RPMI7951 (cell line): Measurements from ENCODE around the gene KCNK1. TPM values are rescaled to one million over a fixed set of nuclear protein-coding genes. Genes with fewer than 3 reads are reported as not detected.

Source experiments
- DNase-seq: peaks from one replicate; pipeline ENCODE4 v3.0.0-alpha.2; 2012; ENCODE audit warnings: low read depth
- total RNA-seq: library from RNA; depleted of rRNA; stranded (reverse); fragments of >200 nt; shearing (Covaris generic); gene quantifications from 2 replicates; pipeline ENCODE4 v1.2.3, GENCODE V29; 2014; rRNA removed

Gene KCNK1
- total RNA-seq = 0.12 TPM in 1 of 2 replicates, not detected in the other

GRCh38 chr1:233613252-233614172 lies at the start of gene KCNK1:
Gene KCNK1, plus strand, starts transcription at chr1:233614106. Its CDS starts 66 bp downstream, at chr1:233614172.
- no peak for DNase-seq

DNA sequence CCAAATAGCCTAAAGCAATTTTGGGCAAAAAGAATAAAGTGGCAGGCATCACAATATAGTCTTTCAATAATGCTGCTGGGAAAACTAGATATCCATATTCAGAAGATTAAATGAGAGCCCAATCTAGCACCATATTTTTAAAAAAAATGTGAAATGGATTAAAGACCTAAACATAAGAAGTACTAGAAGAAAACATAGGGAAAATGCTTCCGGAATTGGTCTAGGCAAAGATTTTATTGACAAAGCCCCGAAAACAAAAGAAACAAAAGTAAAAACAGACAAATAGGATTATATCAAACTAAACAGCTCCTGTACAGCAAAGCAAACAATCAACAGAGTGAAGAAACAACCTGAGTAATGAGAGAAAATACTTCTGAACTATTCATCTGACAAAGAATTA lies 48.6 kb upstream of the KCNK1 start:
- DNase-seq = no peak

DNA sequence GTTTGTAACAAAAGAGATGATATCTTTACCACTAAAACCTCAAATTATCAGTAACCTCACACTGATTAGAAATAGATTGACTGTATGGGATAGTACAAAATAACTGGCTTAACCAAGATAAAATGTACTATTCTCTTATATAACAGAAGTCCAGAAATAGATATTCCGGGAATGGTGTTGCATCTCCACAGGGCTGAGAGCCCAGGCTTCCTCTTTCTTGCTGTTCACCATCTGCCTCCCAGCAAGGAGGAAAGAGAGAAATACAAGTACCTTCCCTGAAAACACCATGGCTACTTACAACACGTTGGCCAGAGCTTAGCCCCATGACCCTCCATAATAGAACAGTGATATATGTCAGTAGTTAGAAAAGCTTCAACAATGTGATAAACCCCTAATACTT lies 47.0 kb upstream of the KCNK1 start:
- DNase-seq = no peak

DNA sequence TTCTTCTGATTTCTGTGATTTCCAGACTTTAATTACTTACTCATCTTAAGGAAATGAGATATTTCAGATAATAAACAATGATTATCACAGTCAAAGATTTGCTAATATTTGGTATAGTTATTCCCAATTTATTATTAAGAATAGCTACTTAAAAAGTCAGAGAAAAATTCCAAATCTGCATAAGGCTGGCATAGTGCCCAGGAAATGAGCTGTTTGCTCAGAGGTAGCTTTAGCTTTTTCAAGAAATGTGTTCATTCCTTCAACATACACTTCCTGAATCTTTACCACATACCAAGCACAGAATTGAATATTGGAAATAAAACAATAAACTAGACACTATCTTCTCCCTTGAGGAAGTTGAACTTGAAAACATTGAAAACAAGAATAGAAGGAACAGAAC lies 44.3 kb upstream of the KCNK1 start:
- no peak for DNase-seq

DNA sequence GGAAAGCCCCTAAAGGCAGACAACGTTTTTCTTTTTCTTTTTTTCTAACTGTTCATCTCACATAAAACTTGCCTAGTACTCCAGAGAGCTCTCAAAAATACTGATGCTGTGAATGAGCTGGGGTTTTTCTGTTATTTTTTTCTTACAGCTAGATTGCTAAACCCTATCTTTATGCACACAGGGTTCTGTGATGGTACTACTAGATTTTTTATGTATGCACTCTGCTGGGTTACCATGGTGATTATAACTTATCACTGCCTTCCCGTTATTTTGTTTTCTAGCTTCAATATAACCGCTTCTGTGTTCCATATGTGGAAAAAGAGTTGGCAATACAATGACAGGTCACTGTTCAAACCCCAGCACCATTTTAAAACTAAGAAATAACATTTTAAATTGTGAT lies 43.7 kb upstream of the KCNK1 start:
- DNase-seq = no peak

- no peak for DNase-seq
These were observed 43.2 kb upstream of the KCNK1 start for GRCh38 chr1:233570706-233571105.

DNA sequence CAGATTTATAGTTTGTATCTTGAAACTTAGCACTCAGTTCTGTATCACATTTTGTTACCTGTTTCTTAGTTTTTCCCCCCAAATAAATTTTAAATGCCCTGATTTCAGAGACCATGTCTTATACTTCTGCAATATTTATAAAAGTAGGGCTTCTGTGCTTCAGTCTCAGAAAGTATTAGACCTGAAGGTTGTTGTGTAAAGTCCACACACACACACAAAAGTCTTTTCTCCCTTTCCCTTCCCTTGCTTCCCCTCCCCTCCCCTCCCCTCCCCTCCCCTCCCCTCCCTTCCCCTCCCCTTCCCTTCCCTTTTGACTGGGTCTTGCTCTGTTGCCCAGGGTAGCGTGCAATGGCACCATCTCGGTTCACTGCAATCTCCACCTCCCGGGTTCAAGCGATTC lies 41.0 kb upstream of the KCNK1 start:
- DNase-seq = no peak

DNA sequence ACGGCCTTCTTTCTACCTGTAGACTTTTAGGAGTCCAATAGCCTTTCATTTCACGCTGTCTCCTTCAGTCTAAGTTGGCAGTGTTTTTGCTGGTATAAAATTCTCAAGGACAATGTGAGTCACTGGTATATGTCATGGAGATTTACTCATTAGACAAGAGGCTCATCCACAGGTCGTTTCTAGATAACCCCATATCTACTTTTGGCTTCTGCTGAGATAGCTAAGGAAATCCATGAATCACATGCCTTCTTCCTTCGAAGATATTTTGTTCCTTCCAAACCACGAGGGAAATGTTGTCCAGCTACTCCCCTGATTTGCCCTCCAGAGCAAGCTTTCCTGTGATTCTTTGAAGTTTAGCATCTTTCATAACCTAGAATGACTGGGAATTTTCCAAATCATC lies 38.5 kb upstream of the KCNK1 start:
- DNase-seq = no peak

- DNase-seq = no peak
These were observed 31.5 kb upstream of the KCNK1 start for GRCh38 chr1:233582439-233582838.

GRCh38 chr1:233584376-233584775 lies 29.5 kb upstream of the KCNK1 start:
- no peak for DNase-seq

GRCh38 chr1:233584931-233585330 lies 29.0 kb upstream of the KCNK1 start:
- no peak for DNase-seq

GRCh38 chr1:233586301-233586700 lies 27.6 kb upstream of the KCNK1 start:
- DNase-seq = no peak

- DNase-seq = no peak
These were observed 26.7 kb upstream of the KCNK1 start for GRCh38 chr1:233587196-233587595.

DNA sequence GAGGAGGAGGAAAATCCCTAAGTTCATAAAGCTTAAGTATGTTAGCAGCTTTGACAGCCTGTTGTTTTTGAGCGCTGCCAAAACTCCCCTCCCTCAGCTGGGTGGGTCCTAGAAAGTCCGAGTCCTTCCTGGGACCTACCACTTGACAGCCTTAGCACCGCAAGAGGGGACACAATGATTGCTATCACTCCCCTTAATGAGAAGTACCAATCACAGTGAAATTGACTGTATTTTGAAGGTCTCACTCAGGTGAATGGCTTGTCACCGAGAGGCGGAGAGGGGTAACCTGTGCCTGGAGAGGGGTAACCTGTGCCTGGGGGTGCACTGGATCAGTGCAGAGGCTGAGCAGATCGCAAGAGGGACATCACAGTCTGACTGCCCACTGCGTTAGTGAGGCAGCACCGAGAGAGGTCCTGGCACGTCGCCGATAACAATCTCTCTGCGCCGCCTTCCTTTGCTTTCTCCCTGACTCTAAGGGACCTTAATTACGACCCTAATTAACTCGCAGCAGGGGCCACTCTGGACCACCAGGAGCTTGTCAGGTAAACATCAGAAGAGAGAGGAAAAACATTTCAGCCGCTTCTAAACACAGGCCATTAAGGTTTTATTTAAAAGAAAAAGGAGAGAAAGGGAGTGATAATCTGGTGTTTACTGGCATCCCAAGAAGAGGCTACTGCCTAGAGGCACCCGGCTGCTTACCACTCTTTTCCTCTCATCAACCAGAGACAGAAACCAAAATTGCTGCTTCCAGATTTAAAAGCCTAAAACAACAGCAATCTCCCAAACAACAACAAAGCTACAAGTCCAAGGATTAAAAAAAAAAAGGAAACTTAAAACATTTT lies 25.7 kb upstream of the KCNK1 start:
- DNase-seq = no peak

DNA sequence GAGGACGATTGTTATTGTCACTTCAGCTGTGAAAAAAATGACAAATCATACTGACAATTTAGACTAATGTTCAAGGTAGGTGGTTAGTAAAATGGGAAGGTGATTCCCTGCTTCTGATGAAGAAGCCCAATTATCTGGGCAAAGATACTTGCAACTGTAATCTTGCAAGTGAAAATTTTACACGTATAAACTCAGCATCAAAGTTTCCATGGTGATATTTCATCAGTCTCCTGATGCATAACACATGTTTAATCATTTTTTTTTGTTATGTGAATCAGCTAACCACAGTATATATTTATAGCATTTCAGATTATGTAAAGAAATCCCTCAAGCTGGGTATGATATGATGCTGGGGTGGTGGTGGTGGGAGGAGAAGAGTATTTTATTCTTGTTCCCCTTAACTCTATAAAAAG lies 16.4 kb upstream of the KCNK1 start:
- DNase-seq = no peak

GRCh38 chr1:233598891-233599541 lies 14.9 kb upstream of the KCNK1 start:
- no peak for DNase-seq

DNA sequence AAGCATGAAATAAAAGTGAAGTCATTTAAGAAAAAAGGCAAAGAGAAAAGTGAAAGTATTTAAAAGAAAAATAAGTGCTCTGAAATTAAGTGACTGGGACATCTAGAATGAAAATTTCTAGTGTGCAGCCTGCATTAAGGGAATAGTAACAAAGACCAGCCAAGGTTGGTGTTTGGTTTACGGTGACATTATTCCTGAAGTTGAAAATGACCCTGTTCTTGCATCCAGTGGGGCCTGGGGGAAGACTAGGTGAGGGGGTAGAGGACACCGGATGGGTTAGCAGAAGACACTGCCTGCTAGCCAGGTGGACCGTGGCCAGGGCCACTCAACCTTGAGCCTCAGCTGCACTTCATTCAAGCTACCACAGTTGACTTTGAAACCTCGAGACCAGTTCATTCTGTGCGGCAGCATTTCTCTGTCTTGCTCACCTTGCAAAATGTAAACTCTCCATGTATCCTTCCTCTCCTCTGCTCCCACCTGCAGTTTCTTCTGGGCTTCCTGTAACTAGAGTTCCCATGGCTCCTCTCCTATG lies 14.3 kb upstream of the KCNK1 start:
- DNase-seq = no peak

DNA sequence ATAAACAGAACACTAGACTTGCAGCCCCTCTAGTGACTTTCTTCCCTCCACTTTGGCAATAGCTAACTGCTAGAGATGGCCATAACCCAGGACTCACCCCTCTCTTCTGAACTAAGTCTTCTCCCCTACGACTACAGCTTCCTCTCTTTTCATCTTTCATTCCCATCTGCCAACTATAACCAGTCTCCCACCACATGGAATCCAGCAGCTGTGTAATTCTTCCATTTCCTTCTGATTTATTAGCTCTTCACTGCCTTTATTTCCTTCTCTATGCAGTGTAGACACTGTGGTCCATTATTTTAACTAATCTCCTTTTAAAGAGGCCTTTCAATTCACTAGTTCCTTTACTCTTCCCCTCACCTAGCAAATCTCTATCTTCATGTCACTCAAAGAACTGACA lies 13.4 kb upstream of the KCNK1 start:
- DNase-seq = no peak

DNA sequence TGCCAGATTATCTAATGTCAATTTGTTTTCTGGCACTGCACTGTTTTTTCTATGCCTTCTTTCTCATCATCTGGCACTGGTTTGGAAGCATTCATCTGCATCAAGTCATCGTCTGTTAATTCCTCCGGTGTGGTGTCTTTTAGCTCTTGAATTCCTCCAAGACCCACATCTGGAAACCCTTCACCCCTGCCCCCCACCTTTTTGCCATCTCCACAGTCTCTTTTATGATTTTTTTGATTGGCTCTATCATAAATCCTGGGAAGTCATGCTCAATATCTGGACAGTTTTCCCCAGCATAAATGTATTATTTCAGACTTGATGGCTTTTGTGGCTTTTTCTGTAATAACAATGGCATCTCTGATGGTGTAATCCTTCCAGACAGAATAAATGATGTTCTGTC lies 10.4 kb upstream of the KCNK1 start:
- no peak for DNase-seq

DNA sequence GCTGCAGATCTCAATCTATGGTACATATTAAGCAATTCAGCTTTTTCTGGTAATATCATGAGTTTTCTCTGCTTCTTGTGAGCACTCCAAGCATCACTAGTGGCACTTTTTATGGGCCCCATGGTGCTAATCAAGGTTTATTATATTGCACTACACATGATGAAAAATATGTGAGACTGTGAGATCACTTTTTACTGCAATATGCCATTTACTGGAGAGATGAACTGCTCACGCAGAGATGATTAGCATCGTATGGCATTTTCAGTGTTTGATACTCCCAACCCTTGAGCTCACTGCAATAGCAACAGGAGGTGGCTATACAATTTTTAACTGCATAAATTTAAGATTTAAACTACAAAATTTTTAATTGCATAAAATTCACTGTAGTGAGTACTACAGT lies 8.7 kb upstream of the KCNK1 start:
- no peak for DNase-seq

- no peak for DNase-seq
These were observed 7.1 kb upstream of the KCNK1 start for GRCh38 chr1:233606813-233607212.
